Muscle of arm (tissue), 12 donors: ENCODE measurements around the gene CXorf38. TPM values are rescaled to one million over a fixed set of nuclear protein-coding genes. Genes with fewer than 3 reads are reported as not detected.

ENCODE experiments used
- polyA plus RNA-seq, 12 donors: library from polyadenylated mRNA; unstranded; fragments of 120-200 nt; gene quantifications; one replicate each; pipeline ENCODE4 v1.2.1, GENCODE V29; 2013; ENCODE audit not compliant: insufficient read length in 12 of 12

CXorf38 gene
- polyA plus RNA-seq, 12 donors, result 6.0 to 8.9 (median 7.5) TPM; not detected in 1

Other genes with a start within 250 kb of the CXorf38 start
- 100 to 1,000 TPM in 1 of 12 donors, 10 to 100 TPM in 10, not detected in 1; 66.9 to 106 (median 82.1) TPM for gene ATP6AP2, start 66.6 kb downstream of the CXorf38 start, polyA plus RNA-seq
- gene MPC1L, start 24.1 kb downstream of the CXorf38 start, polyA plus RNA-seq, result not detected
- 10 to 100 TPM in 11 of 12 donors, not detected in 1; 23.0 to 64.7 (median 38.1) TPM for gene MED14, start 88.0 kb upstream of the CXorf38 start, polyA plus RNA-seq